ENCODE results near the gene SH3BGR. TPM values are rescaled to one million over a fixed set of nuclear protein-coding genes. Genes with fewer than 3 reads are reported as not detected.
"Not testable (repeated sequence)": the region's sequence is repeated elsewhere in the genome, so short reads cannot be mapped to it uniquely, and the experiment has no call there.

The SH3BGR gene
- total RNA-seq, result 1 to 10 TPM; 3.1 to 3.2 TPM

GRCh38 chr21:39451332-39452206 lies at the start of gene SH3BGR:
TSS of gene SH3BGR (plus strand) at chr21:39451970. CDS start at chr21:39452097, 127 bp downstream.
- Mint-ChIP-seq H3K9me3 (no peaks in the 10 kb centered on the region), H3K27ac (peak within 1 kb of the TSS in 1 of 2 donors; percentile 46), H3K36me3 (no peaks in the 10 kb centered on the region)
- ATAC-seq (no peak), DNase-seq (ENCODE audit: low spot score in 2 of 2) (no peak)

- H3K36me3 Mint-ChIP-seq, result peaks cover 13 to 14% of the 10 kb centered on the region in 2 donors
- ATAC-seq (no peak), DNase-seq (ENCODE audit: low spot score in 2 of 2) (no peak)
- H3K9me3 Mint-ChIP-seq, result peaks cover 0 to 6% of the 10 kb centered on the region in 2 donors
- H3K27ac Mint-ChIP-seq, result no peak overlapping the region
Observed at GRCh38 chr21:39406065-39406464, 45.7 kb upstream of the SH3BGR start.

DNA sequence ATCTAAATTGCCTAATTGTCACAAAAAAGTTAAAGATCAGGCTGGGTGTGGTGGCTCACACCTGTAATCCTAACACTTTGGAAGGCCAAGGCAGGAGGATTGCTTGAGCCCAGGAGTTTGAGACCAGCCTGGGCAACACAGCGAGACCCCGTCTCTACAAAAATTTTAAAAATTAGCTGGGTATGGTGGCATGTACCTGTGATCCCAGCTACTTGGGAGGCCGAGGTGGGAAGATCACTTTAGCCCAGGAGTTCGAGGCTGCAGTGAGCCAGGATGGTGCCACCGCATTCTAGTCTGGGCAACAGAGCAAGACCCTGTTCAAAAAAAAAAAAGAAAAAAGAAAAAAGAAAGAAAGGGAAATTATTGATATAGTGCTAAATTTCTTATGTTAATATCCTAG lies 32.6 kb upstream of the SH3BGR start:
- H3K36me3 Mint-ChIP-seq, result peaks cover 0 to 10% of the 10 kb centered on the region in 2 donors
- not testable (repeated sequence) for H3K27ac Mint-ChIP-seq; ATAC-seq; H3K9me3 Mint-ChIP-seq; DNase-seq (ENCODE audit: low spot score in 2 of 2)

DNA sequence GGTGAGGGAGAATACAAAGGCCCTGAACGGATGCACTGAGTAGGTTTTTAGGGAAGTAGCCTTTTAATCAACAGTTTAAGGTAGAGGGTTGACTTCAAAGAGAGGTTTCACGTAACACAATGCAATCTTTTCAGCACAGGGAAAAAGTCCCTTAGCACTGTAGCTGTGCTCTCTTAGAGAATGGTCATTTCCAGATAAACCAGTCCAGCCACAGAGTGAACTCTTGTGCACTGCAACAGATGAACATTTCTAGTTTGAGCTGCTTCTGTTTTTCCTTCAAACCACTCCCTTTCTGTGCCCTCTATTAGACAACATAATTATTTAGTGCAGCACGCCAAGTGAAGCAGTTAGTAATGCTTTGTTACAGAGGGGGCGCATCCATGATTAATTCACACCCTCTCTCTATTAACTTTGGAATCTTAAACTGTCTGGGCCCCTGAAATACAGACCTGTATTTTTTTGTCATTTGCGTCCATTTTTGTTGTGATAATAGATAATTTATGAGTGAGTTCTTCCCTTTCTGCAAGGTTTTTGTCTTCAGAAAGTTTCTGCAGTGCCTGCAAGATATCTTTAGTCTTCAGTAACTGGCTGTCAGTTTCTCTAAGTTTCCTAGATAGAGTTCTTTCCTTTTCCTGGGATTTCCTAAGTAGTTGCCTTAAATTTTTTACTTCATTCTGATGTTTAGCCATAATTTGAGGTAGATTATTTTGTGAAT lies 29.1 kb upstream of the SH3BGR start:
- DNase-seq (ENCODE audit: low spot score in 2 of 2) (no peak), ATAC-seq (no peak)
- Mint-ChIP-seq H3K27ac (no peak overlapping the region), H3K9me3 (no peaks in the 10 kb centered on the region), H3K36me3 (peaks cover 0 to 5% of the 10 kb centered on the region in 2 donors)

DNA sequence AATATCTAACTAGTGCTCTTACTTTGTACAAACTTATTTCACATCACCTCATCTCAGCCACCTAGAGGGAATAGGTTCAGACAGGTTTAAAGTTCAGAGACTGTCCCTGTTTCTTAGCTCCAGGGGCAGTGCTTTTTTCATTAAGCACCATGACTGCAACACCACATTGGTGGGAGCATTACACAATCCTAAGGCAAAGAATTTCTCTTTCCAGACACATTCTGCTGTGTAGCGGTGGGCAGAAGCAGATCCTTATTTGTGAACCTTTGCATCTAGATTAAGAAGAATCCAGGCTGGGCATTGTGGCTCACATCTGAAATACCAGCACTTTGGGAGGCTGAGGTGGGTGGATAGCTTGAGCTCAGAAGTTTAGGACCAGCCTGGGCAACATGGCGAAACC lies 22.3 kb upstream of the SH3BGR start:
- DNase-seq (ENCODE audit: low spot score in 2 of 2) (no peak), ATAC-seq (no peak)
- Mint-ChIP-seq H3K36me3 (no peaks in the 10 kb centered on the region), H3K27ac (no peak overlapping the region), H3K9me3 (no peaks in the 10 kb centered on the region)

- H3K27ac Mint-ChIP-seq, result no peak overlapping the region
- H3K36me3 Mint-ChIP-seq, result no peaks in the 10 kb centered on the region
- ATAC-seq (no peak), DNase-seq (ENCODE audit: low spot score in 2 of 2) (no peak)
- H3K9me3 Mint-ChIP-seq, result no peaks in the 10 kb centered on the region
Observed at GRCh38 chr21:39430016-39430415, 21.8 kb upstream of the SH3BGR start.

GRCh38 chr21:39430457-39430856 lies 21.3 kb upstream of the SH3BGR start:
- Mint-ChIP-seq H3K9me3 (no peaks in the 10 kb centered on the region), H3K36me3 (no peaks in the 10 kb centered on the region), H3K27ac (no peak overlapping the region)
- DNase-seq (ENCODE audit: low spot score in 2 of 2), result no peak
- no peak for ATAC-seq

DNA sequence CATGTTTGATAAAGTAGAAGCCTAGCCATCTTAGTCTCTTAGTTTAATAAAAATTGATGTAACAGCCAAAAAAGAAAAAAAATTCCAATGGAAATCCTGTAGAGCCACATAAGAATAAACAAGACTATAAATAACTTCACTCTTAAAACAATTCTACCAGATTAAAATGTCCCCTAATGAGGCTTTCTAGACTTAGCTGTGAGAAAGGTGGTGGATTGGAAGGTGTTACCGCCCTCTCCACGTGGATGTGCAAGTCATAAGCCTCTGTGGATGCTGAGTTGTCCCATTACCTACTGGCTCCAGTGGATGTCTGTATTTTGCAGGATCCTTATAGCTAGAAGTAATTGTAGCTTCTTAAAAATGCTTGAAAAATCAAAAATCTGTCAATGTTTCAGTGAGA lies 20.8 kb upstream of the SH3BGR start:
- no peaks in the 10 kb centered on the region for H3K36me3 Mint-ChIP-seq

DNA sequence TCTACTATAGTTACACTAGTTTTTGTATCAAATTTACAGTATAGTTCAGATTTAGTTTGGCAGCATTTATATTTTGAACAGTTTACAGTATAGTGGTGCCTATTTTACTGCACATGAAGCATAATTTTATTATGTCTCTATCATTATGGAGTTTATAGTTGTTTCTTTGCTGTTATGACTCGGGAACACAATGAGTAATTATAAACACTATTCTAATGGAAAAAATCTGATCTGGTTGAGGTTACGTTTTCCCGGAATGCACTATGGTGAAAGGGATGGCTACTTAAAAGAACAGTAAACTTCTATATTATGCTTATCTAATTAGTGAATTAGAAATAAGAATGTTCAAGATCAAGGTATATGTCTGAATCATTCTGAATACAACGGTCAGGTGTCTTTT lies 16.8 kb upstream of the SH3BGR start:
- Mint-ChIP-seq H3K9me3 (no peaks in the 10 kb centered on the region), H3K36me3 (no peaks in the 10 kb centered on the region), H3K27ac (no peak overlapping the region)
- no peak for ATAC-seq
- DNase-seq (ENCODE audit: low spot score in 2 of 2), result no peak

More for the DNA sequence above, 20.8 kb upstream of the SH3BGR start:
- no peak for DNase-seq (ENCODE audit: low spot score in 2 of 2)
- H3K9me3 Mint-ChIP-seq, result no peaks in the 10 kb centered on the region
- no peak overlapping the region for H3K27ac Mint-ChIP-seq
- ATAC-seq, result no peak

DNA sequence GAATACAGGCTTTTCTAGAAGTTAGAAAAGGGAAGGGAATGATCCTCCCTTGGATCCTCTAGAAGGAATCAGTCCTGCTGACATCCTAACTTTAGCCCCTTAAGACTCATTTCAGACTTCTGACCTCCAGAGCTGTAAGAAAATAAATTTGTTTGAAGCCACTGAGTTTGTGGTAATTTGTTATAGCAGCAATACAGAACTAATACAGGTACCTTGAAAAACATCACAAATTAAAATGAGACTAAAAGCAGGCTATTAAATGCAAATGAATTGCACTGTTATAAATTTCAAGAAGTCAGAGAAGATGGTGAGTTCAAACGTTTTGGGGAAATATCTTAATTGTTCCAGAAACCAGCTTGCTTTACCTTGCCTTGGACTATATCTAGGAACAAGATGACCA lies 12.5 kb upstream of the SH3BGR start:
- Mint-ChIP-seq H3K27ac (no peak overlapping the region), H3K36me3 (no peaks in the 10 kb centered on the region), H3K9me3 (no peaks in the 10 kb centered on the region)

GRCh38 chr21:39441502-39442475 lies 10.0 kb upstream of the SH3BGR start:
- Mint-ChIP-seq H3K36me3 (no peaks in the 10 kb centered on the region), H3K27ac (no peak overlapping the region), H3K9me3 (no peaks in the 10 kb centered on the region)
- ATAC-seq, result peak in 1 of 2 donors; percentile 50
- DNase-seq (ENCODE audit: low spot score in 2 of 2), result peak in 1 of 2 donors; percentile 28

More for the DNA sequence above, 12.5 kb upstream of the SH3BGR start:
- DNase-seq (ENCODE audit: low spot score in 2 of 2) (no peak), ATAC-seq (no peak)

GRCh38 chr21:39444421-39445180 lies 7.2 kb upstream of the SH3BGR start:
- ATAC-seq (no peak), DNase-seq (ENCODE audit: low spot score in 2 of 2) (no peak)
- Mint-ChIP-seq H3K9me3 (no peaks in the 10 kb centered on the region), H3K36me3 (no peaks in the 10 kb centered on the region), H3K27ac (peak overlapping the region; percentile 63 to 91)

- Mint-ChIP-seq H3K27ac (peak within 1 kb of the TSS; percentile 90 to 91), H3K36me3 (no peaks in the 10 kb centered on the region), H3K9me3 (no peaks in the 10 kb centered on the region)
- peak; percentile 93 to 95 for ATAC-seq
- DNase-seq (ENCODE audit: low spot score in 2 of 2), result peak; percentile 94 to 96
Observed at GRCh38 chr21:39445321-39446269, 6.2 kb upstream of the SH3BGR start, which contains the start of gene LCA5L. TSS of gene LCA5L (minus strand) at chr21:39445778. CDS start at chr21:39428493, 17,285 bp downstream.

- no peaks in the 10 kb centered on the region for H3K36me3 Mint-ChIP-seq
- no peak overlapping the region for H3K27ac Mint-ChIP-seq
- DNase-seq (ENCODE audit: low spot score in 2 of 2), result no peak
- no peaks in the 10 kb centered on the region for H3K9me3 Mint-ChIP-seq
- ATAC-seq, result no peak
Observed at GRCh38 chr21:39447264-39447663, 4.5 kb upstream of the SH3BGR start.
